ENCODE measurements around the gene APBB2.

The APBB2 gene

DNA sequence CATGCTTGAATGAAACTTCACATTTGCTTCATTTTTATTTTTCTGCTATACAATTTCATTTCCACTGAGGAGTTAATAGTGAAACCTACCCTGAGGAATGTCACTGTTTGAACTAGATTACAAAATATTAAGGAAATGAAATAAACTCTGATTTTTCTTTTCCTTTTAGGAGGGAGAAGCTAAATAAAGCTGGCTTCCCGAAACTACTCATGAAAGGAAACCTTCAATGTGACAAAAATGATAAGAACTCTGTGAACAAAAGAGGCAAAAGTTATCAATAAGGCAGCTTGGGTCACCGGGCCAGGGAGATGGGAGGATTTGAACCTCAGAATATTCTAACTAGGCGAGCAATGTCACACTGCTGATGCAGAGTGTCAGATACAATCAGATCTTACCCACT is 185.2 kb downstream of the APBB2 start:
- Histone ChIP-seq H3K4me2 (ENCODE audit: low read length) (no peak overlapping the region), H3K27me3 (ENCODE audit: control insufficient read depth, low read length) (no peaks in the 10 kb centered on the region), H3K9me3 (ENCODE audit: control insufficient read depth, insufficient read depth, low read length) (peaks cover 28% of the 10 kb centered on the region; the same call in 1 of the 2 replicates), H3K4me1 (ENCODE audit: control insufficient read depth, low read length) (no peaks in the 10 kb centered on the region), H3K79me2 (ENCODE audit: control insufficient read depth, low read length) (no peaks in the 10 kb centered on the region), H3K4me3 (ENCODE audit: low read length) (no peak overlapping the region), H3K36me3 (ENCODE audit: control insufficient read depth, low read length) (peaks cover 19% of the 10 kb centered on the region; the same call in 1 of the 2 replicates), H3K27ac (ENCODE audit: low read depth, low read length) (no peak overlapping the region), H3F3A (ENCODE audit: control insufficient read depth, insufficient read depth) (no peaks in the 10 kb centered on the region), H3K9me2 (replicated peaks; ENCODE audit: control insufficient read depth, low read length) (no peaks in the 10 kb centered on the region), H4K20me1 (ENCODE audit: control insufficient read depth, insufficient read depth, low read depth, low read length) (no peaks in the 10 kb centered on the region)
- TF ChIP-seq, protein P1, sequence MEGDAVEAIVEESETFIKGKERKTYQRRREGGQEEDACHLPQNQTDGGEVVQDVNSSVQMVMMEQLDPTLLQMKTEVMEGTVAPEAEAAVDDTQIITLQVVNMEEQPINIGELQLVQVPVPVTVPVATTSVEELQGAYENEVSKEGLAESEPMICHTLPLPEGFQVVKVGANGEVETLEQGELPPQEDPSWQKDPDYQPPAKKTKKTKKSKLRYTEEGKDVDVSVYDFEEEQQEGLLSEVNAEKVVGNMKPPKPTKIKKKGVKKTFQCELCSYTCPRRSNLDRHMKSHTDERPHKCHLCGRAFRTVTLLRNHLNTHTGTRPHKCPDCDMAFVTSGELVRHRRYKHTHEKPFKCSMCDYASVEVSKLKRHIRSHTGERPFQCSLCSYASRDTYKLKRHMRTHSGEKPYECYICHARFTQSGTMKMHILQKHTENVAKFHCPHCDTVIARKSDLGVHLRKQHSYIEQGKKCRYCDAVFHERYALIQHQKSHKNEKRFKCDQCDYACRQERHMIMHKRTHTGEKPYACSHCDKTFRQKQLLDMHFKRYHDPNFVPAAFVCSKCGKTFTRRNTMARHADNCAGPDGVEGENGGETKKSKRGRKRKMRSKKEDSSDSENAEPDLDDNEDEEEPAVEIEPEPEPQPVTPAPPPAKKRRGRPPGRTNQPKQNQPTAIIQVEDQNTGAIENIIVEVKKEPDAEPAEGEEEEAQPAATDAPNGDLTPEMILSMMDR (IDR thresholded peaks at IDR 0.05; ENCODE audit: low read depth, low read length, poor library complexity, severe bottlenecking), result no peak
- TF ChIP-seq EZH2phosphoT487 (IDR thresholded peaks at IDR 0.05; ENCODE audit: borderline replicate concordance, low read length), result no peak

DNA sequence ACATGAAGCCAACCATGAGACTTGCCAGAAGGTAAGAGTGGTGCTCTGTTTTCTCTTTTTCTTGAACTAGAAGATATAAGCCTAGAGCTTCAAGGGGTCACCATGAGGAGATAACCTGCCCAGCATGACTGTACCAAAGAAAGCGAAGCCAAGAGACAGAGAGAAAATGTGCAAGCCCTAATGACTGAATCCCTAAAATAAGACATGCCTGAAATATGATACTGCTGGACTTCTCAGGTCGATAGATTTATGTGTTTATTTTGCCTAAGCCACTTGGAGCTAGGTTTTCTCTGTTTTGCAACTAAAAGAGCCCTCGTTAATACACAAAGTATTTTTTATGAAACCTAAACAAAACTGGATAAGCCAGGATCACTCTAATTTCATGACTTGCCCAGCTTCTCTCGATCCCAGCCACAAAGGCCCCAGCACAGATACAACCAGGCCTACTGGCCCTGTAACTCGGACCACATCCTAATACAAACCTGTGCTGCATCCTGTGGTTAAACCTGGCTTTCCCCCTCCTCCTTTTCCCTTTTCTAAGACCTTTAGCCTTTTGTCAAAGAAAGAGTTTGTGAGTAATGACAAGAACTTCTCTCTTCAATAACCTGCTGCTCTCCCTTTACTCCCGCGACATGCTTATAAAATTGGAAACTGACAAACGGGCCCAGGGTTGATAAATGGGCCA is 185.8 kb downstream of the APBB2 start:
- H3K9me2 ChIP-seq (replicated peaks; ENCODE audit: control insufficient read depth, low read length), result no peaks in the 10 kb centered on the region
- H3K79me2 ChIP-seq (ENCODE audit: control insufficient read depth, low read length), result no peaks in the 10 kb centered on the region
- no peak overlapping the region for H3K4me2 ChIP-seq (ENCODE audit: low read length)
- H3K4me3 ChIP-seq (ENCODE audit: low read length), result no peak overlapping the region
- H3K9me3 ChIP-seq (ENCODE audit: control insufficient read depth, insufficient read depth, low read length), result peaks cover 31% of the 10 kb centered on the region; the same call in 1 of the 2 replicates
- H3K27ac ChIP-seq (ENCODE audit: low read depth, low read length), result no peak overlapping the region
- peaks cover 19% of the 10 kb centered on the region; the same call in 1 of the 2 replicates for H3K36me3 ChIP-seq (ENCODE audit: control insufficient read depth, low read length)
- H3K27me3 ChIP-seq (ENCODE audit: control insufficient read depth, low read length), result no peaks in the 10 kb centered on the region
- no peaks in the 10 kb centered on the region for H4K20me1 ChIP-seq (ENCODE audit: control insufficient read depth, insufficient read depth, low read depth, low read length)
- TF ChIP-seq, protein P1 (IDR thresholded peaks at IDR 0.05; ENCODE audit: low read depth, low read length, poor library complexity, severe bottlenecking), result no peak
- TF ChIP-seq EZH2phosphoT487 (IDR thresholded peaks at IDR 0.05; ENCODE audit: borderline replicate concordance, low read length), result no peak
- no peaks in the 10 kb centered on the region for H3K4me1 ChIP-seq (ENCODE audit: control insufficient read depth, low read length)
- no peaks in the 10 kb centered on the region for H3F3A ChIP-seq (ENCODE audit: control insufficient read depth, insufficient read depth)

DNA sequence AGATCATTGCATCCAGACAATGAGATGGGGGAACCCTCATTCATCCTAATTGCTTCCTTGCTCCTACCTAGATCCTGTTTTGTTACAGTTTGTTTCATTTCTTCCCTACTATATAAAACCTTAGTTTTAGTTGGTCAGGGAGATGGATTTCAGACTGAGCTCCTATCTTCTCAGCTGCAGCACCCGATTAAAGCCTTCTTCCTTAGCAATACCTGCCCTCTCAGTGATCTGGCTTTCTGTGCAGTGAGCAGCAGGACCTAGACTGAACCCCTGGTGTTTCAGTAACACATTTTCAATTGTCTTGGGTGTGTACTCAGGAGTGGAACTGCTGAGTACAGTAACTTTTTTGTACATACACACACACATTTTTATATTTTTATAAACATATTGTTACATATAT is 187.4 kb downstream of the APBB2 start:
- no peaks in the 10 kb centered on the region for H3K4me1 ChIP-seq (ENCODE audit: control insufficient read depth, low read length)
- no peak for TF ChIP-seq EZH2phosphoT487 (IDR thresholded peaks at IDR 0.05; ENCODE audit: borderline replicate concordance, low read length)
- TF ChIP-seq, protein P1 (IDR thresholded peaks at IDR 0.05; ENCODE audit: low read depth, low read length, poor library complexity, severe bottlenecking), result no peak
- H3K27me3 ChIP-seq (ENCODE audit: control insufficient read depth, low read length), result no peaks in the 10 kb centered on the region
- no peaks in the 10 kb centered on the region for H3F3A ChIP-seq (ENCODE audit: control insufficient read depth, insufficient read depth)
- H3K4me3 ChIP-seq (ENCODE audit: low read length), result no peak overlapping the region
- no peaks in the 10 kb centered on the region for H3K9me2 ChIP-seq (replicated peaks; ENCODE audit: control insufficient read depth, low read length)
- H3K4me2 ChIP-seq (ENCODE audit: low read length), result no peak overlapping the region
- H4K20me1 ChIP-seq (ENCODE audit: control insufficient read depth, insufficient read depth, low read depth, low read length), result no peaks in the 10 kb centered on the region
- no peak overlapping the region for H3K27ac ChIP-seq (ENCODE audit: low read depth, low read length)
- H3K79me2 ChIP-seq (ENCODE audit: control insufficient read depth, low read length), result no peaks in the 10 kb centered on the region
- H3K36me3 ChIP-seq (ENCODE audit: control insufficient read depth, low read length), result peaks cover 22% of the 10 kb centered on the region; the same call in 1 of the 2 replicates
- H3K9me3 ChIP-seq (ENCODE audit: control insufficient read depth, insufficient read depth, low read length), result peaks cover 37% of the 10 kb centered on the region; the same call in 1 of the 2 replicates

Data from DOHH2 (cell line).